ENCODE results near the gene CXCL3.

Gene CXCL3

DNA sequence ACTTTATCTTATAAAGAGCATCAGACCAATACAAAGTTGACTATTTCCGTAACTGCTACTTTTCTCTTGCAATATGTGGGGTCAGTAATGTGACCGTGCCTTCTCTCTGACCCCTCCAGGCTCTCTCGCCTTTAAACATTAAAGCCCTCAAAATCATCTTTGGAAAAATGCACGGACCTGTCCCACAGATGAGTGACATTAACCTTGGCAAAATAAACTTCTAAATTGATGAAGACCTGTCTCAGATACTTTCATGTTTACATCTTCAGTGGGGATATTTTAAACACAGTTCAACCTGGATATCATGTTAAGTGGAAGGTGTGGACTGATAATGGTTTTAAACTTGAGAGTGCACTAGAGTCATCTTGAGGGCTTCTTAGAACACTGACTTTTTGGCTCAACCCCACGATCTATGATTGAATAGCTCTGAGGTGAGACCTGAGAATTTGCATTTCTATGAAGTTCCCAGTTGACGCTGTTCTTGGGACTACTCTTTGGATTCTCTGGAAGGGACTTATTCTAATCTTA, 26.7 kb upstream of the CXCL3 start:
- CTCF ChIA-PET = interaction anchor here (0.6 kb wide), 1 partner anchor 9 kb away, joined by 4 read pairs; no protein-coding TSS in a partner anchor
- DNase-seq (ENCODE audit: extremely low spot score) = no peak
- POLR2A ChIA-PET = no interaction called here
- TF ChIP-seq ARNT (IDR thresholded peaks at IDR 0.05) (no peak), TARDBP (IDR thresholded peaks at IDR 0.05) (no peak), NFRKB (IDR thresholded peaks at IDR 0.05) (no peak), FOXA1 (IDR thresholded peaks at IDR 0.05) (no peak)

DNA sequence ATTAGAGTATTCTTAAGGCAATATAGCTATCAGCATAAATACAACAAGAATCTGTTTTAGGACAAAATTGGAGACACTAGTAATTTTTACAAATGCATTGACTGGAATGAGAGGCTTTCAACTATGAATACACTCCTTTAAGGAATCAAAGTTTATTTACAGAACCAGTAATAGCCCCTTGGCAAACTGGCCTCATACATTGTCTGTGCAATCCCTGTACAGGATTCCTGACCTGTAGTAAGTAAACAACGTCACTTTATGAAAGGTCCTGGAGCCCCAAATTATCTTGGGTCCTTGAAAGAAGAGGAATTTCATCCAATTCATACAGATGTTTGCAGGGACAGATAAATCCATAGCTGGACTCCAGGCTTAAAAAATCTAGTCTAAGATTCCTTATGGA, 25.4 kb upstream of the CXCL3 start:
- POLR2A ChIA-PET = no interaction called here
- no peak for TF ChIP-seq NFRKB (IDR thresholded peaks at IDR 0.05)
- TF ChIP-seq TARDBP (IDR thresholded peaks at IDR 0.05) = no peak
- no peak for TF ChIP-seq ARNT (IDR thresholded peaks at IDR 0.05)
- TF ChIP-seq FOXA1 (IDR thresholded peaks at IDR 0.05) = no peak
- no peak for TF ChIP-seq ELF4 (IDR thresholded peaks at IDR 0.05)
- no peak for TF ChIP-seq SP1 (IDR thresholded peaks at IDR 0.05)
- TF ChIP-seq, protein P1, sequence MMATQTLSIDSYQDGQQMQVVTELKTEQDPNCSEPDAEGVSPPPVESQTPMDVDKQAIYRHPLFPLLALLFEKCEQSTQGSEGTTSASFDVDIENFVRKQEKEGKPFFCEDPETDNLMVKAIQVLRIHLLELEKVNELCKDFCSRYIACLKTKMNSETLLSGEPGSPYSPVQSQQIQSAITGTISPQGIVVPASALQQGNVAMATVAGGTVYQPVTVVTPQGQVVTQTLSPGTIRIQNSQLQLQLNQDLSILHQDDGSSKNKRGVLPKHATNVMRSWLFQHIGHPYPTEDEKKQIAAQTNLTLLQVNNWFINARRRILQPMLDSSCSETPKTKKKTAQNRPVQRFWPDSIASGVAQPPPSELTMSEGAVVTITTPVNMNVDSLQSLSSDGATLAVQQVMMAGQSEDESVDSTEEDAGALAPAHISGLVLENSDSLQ (IDR thresholded peaks at IDR 0.05) = no peak
- no peak for TF ChIP-seq ZNF384 (IDR thresholded peaks at IDR 0.05)
- TF ChIP-seq CTBP1 (IDR thresholded peaks at IDR 0.05; ENCODE audit: borderline replicate concordance) = no peak
- no peak for TF ChIP-seq BHLHE40 (IDR thresholded peaks at IDR 0.05; ENCODE audit: borderline replicate concordance)
- no peak for TF ChIP-seq FOXM1 (IDR thresholded peaks at IDR 0.05; ENCODE audit: borderline replicate concordance)
- TF ChIP-seq LEF1 (IDR thresholded peaks at IDR 0.05; ENCODE audit: borderline replicate concordance) = no peak
- no peak for TF ChIP-seq FOXK2 (IDR thresholded peaks at IDR 0.05)
- TF ChIP-seq HDGF (IDR thresholded peaks at IDR 0.05; ENCODE audit: borderline replicate concordance) = no peak
- TF ChIP-seq SUZ12 (IDR thresholded peaks at IDR 0.05) = no peak
- CTCF ChIA-PET = no interaction called here
- DNase-seq (ENCODE audit: extremely low spot score) = no peak

DNA sequence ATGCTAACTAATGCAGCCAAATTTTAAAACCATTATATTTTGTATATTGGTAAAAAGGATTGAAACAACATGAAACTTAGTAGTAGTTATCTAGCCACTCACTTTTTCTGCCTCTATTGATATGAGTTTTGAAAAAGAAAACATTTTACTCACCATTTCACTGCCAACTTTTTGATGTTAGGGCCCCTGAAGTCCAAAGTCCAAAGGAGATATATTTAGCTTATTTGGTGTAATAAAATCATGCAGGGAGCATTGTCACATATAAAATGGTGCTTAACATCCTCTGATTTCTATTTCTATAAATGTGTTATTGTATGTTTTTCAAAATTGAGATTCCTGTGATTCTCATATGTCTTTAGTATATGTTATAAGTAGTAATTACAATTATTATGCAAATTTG, 24.5 kb upstream of the CXCL3 start:
- ChIA-PET POLR2A (no interaction called here), CTCF (interaction anchor here (1.2 kb wide), 1 partner anchor 11 kb away, joined by 4 read pairs; no protein-coding TSS in a partner anchor)
- DNase-seq (ENCODE audit: extremely low spot score) = no peak
- TF ChIP-seq CTBP1 (IDR thresholded peaks at IDR 0.05; ENCODE audit: borderline replicate concordance) (no peak), ZNF384 (IDR thresholded peaks at IDR 0.05) (no peak)

DNA sequence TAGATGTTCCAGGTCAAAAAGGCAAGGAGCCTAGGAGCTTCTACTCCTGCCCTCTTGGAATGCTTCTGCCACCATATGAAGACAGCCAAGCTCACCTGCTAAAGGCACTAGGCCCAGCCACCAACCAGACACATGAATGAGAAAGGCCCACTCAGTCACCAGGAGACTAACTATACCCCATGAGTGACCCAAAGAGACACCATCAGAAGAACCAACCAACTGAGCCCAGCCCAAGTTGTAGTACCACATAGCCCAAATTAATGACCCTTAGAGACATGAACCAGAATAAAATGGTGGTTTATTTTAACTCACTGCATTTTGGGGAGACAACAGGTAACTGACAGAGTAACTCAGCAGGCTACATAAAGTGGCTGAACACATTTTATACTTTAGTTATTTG, 22.9 kb upstream of the CXCL3 start:
- DNase-seq (ENCODE audit: extremely low spot score) = no peak
- CTCF ChIA-PET = no interaction called here
- POLR2A ChIA-PET = no interaction called here
- TF ChIP-seq ZNF384 (IDR thresholded peaks at IDR 0.05) = no peak
- TF ChIP-seq FOXA1 (IDR thresholded peaks at IDR 0.05) = no peak
- no peak for TF ChIP-seq SP1 (IDR thresholded peaks at IDR 0.05)
- no peak for TF ChIP-seq HDGF (IDR thresholded peaks at IDR 0.05; ENCODE audit: borderline replicate concordance)
- TF ChIP-seq ARNT (IDR thresholded peaks at IDR 0.05) = no peak

DNA sequence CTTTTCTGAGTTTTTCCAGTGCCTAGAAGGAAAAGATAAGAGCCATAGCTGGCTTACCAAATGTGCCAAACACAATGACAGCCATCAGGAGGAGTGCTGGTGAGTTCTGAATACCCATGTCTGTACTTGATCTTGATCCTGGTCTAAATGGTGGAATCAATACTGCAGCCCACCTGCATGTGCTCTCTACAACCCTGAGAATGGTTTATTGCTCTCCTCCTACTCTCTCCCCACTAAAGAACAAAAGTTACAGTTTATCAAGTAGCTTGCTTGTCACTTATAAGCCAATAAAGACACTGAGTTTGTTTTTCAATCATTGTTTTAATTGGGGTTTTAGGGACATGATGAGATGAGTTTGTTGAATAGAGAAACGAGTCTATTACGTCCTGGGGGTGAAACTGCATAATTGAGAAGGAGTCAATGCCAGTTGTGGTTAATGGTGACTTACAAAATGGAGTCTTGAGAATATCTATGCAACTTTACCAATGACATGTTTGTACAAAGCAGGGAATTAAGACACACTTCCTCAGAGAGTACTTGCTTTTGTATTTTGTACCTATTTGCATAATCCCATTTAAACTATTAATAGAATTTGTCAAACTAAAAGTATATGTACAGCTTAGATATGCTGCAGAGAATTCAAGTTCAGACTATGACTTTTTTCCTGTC, 20.8 kb upstream of the CXCL3 start:
- DNase-seq (ENCODE audit: extremely low spot score) = no peak
- TF ChIP-seq CTBP1 (IDR thresholded peaks at IDR 0.05; ENCODE audit: borderline replicate concordance) (no peak), SUZ12 (IDR thresholded peaks at IDR 0.05) (no peak), HDGF (IDR thresholded peaks at IDR 0.05; ENCODE audit: borderline replicate concordance) (no peak), BHLHE40 (IDR thresholded peaks at IDR 0.05; ENCODE audit: borderline replicate concordance) (no peak), SP1 (IDR thresholded peaks at IDR 0.05) (no peak), ARNT (IDR thresholded peaks at IDR 0.05) (no peak), FOXK2 (IDR thresholded peaks at IDR 0.05) (no peak)
- TF ChIP-seq, protein P1 (IDR thresholded peaks at IDR 0.05) = no peak
- POLR2A ChIA-PET = no interaction called here
- CTCF ChIA-PET = no interaction called here

DNA sequence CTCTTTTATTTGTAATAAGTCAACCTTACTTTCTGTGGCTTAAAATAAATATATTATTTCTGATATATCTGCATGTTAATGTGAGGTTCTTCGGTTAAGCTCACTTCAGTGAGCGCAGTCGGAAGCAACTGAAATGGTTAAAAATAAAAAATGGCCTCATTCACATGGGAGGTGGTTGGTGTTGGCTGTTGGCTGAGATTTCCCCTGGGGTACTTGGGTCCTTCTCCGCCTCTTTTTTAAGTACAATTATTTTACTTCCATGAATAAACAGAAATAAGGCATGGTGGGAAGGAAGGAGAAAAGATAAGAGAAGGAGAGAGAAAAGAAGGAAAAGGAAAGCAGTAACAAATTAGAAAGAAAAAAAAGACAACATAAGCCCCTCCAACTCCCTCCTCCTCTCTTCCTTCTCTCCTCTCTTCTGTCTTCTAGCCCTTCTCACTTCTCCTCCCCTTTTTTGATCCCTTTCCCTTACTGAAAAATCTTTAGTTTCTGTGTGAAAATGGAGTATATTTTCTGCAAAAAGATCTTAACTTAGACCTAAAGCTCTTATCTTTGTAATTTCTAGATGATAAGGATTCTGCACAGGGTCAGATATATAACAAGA, 19.7 kb upstream of the CXCL3 start:
- POLR2A ChIA-PET = no interaction called here

More for the DNA sequence above, 19.7 kb upstream of the CXCL3 start:
- CTCF ChIA-PET = no interaction called here
- TF ChIP-seq NFRKB (IDR thresholded peaks at IDR 0.05) (no peak), FOXM1 (IDR thresholded peaks at IDR 0.05; ENCODE audit: borderline replicate concordance) (no peak), TARDBP (IDR thresholded peaks at IDR 0.05) (no peak), ELF4 (IDR thresholded peaks at IDR 0.05) (no peak), FOXK2 (IDR thresholded peaks at IDR 0.05) (no peak), ZNF384 (IDR thresholded peaks at IDR 0.05) (no peak), HDGF (IDR thresholded peaks at IDR 0.05; ENCODE audit: borderline replicate concordance) (no peak), SUZ12 (IDR thresholded peaks at IDR 0.05) (no peak)
- TF ChIP-seq, protein P1 (IDR thresholded peaks at IDR 0.05) = no peak
- DNase-seq (ENCODE audit: extremely low spot score) = no peak

Data from HEK293T (cell line).